DOHH2 (cell line): Measurements from ENCODE around the gene ITGA4.
"Not testable (repeated sequence)": the region's sequence is repeated elsewhere in the genome, so short reads cannot be mapped to it uniquely, and the experiment has no call there.

Source experiments
- H3F3A ChIP-seq: fragments of 200-600 bp; sonication (generic), shearing (Covaris generic); 2 replicates; pipeline ENCODE4 v1.6.0; 2016; ENCODE audit warnings: antibody characterized with exemption, mild to moderate bottlenecking; ENCODE audit not compliant: control insufficient read depth, insufficient read depth
- H3K27ac ChIP-seq: fragments of 200-600 bp; sonication (generic); 2 replicates; pipeline ENCODE4 v1.5.1; 2014; ENCODE audit warnings: low read depth, mild to moderate bottlenecking, low read length, moderate library complexity
- H3K27me3 ChIP-seq: fragments of 200-600 bp; sonication (generic); 2 replicates; pipeline ENCODE4 v1.6.1; 2014; ENCODE audit warnings: mild to moderate bottlenecking, low read length, mixed read lengths; ENCODE audit not compliant: control insufficient read depth
- H3K36me3 ChIP-seq: fragments of 200-600 bp; sonication (generic); 2 replicates; pipeline ENCODE4 v1.6.1; 2014; ENCODE audit warnings: mild to moderate bottlenecking, low read length, moderate library complexity, mixed read lengths; ENCODE audit not compliant: control insufficient read depth
- H3K4me1 ChIP-seq: fragments of 200-600 bp; sonication (generic); 2 replicates; pipeline ENCODE4 v1.6.1; 2014; ENCODE audit warnings: mild to moderate bottlenecking, low read length, mixed read lengths; ENCODE audit not compliant: control insufficient read depth
- H3K4me2 ChIP-seq: fragments of 200-600 bp; sonication (generic); 2 replicates; pipeline ENCODE4 v1.6.0; 2014; ENCODE audit warnings: mild to moderate bottlenecking, low read length, moderate library complexity
- H3K4me3 ChIP-seq: fragments of 200-600 bp; sonication (generic); 2 replicates; pipeline ENCODE4 v1.5.1; 2014; ENCODE audit warnings: mild to moderate bottlenecking, low read length, mixed read lengths
- H3K79me2 ChIP-seq: fragments of 200-600 bp; sonication (generic); 2 replicates; pipeline ENCODE4 v1.6.1; 2014; ENCODE audit warnings: mild to moderate bottlenecking, low read length, mixed read lengths; ENCODE audit not compliant: control insufficient read depth
- H3K9me2 ChIP-seq: fragments of 200-600 bp; sonication (generic); replicated peaks from 2 replicates; pipeline ENCODE4 v1.6.1; 2014; ENCODE audit warnings: mild to moderate bottlenecking, low read length, mixed read lengths; ENCODE audit not compliant: control insufficient read depth
- H3K9me3 ChIP-seq: fragments of 200-600 bp; sonication (generic); 2 replicates; pipeline ENCODE4 v1.6.1; 2014; ENCODE audit warnings: antibody characterized with exemption, low read length, mixed read lengths; ENCODE audit not compliant: control insufficient read depth, insufficient read depth
- H4K20me1 ChIP-seq: fragments of 200-600 bp; sonication (generic); 2 replicates; pipeline ENCODE4 v1.6.0; 2014; ENCODE audit warnings: low read depth, mild to moderate bottlenecking, antibody characterized with exemption, low read length, moderate library complexity; ENCODE audit not compliant: control insufficient read depth, insufficient read depth
- EZH2phosphoT487 ChIP-seq: fragments of 200-600 bp; sonication (generic); IDR thresholded peaks from 2 replicates; pipeline ENCODE4 v1.6.1; 2017; ENCODE audit warnings: borderline replicate concordance, mild to moderate bottlenecking, antibody characterized with exemption, low read length, moderate library complexity, mixed read lengths
- TF ChIP-seq, protein P1 (sequence below): fragments of 200-600 bp; sonication (generic); IDR thresholded peaks from one replicate; pipeline ENCODE4 v1.5.1; 2014; ENCODE audit warnings: antibody characterized with exemption, mild to moderate bottlenecking, low read depth, low read length; ENCODE audit not compliant: poor library complexity, severe bottlenecking

The ITGA4 gene

DNA sequence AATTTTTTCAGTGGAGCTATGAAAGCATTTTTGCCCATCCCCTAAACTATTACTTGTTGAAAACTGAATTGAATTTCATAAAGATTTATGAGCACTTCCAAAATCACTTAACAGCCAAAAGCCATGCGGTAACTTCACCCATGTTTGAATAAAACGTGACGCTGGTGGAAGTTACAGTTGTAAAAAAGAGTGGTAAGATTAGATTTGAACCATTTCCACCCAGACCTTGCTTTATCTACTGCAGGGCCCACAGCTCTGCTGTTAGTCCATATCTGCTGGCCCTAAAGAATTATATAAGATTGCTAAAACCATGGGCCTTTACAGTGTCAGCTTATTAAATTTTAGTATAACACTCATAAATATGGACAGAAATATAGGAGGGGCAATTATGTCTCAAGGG lies 15.5 kb upstream of the ITGA4 start:
- Histone ChIP-seq H3K27me3 (no peaks in the 10 kb centered on the region), H3K9me3 (no peaks in the 10 kb centered on the region), H3K9me2 (no peaks in the 10 kb centered on the region), H4K20me1 (no peaks in the 10 kb centered on the region), H3K4me2 (no peak overlapping the region), H3K4me3 (no peak overlapping the region), H3K79me2 (no peaks in the 10 kb centered on the region), H3K27ac (no peak overlapping the region), H3K36me3 (no peaks in the 10 kb centered on the region), H3K4me1 (peaks cover 27% of the 10 kb centered on the region), H3F3A (no peaks in the 10 kb centered on the region)
- TF ChIP-seq EZH2phosphoT487 = no peak
- TF ChIP-seq, protein P1, sequence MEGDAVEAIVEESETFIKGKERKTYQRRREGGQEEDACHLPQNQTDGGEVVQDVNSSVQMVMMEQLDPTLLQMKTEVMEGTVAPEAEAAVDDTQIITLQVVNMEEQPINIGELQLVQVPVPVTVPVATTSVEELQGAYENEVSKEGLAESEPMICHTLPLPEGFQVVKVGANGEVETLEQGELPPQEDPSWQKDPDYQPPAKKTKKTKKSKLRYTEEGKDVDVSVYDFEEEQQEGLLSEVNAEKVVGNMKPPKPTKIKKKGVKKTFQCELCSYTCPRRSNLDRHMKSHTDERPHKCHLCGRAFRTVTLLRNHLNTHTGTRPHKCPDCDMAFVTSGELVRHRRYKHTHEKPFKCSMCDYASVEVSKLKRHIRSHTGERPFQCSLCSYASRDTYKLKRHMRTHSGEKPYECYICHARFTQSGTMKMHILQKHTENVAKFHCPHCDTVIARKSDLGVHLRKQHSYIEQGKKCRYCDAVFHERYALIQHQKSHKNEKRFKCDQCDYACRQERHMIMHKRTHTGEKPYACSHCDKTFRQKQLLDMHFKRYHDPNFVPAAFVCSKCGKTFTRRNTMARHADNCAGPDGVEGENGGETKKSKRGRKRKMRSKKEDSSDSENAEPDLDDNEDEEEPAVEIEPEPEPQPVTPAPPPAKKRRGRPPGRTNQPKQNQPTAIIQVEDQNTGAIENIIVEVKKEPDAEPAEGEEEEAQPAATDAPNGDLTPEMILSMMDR = no peak

DNA sequence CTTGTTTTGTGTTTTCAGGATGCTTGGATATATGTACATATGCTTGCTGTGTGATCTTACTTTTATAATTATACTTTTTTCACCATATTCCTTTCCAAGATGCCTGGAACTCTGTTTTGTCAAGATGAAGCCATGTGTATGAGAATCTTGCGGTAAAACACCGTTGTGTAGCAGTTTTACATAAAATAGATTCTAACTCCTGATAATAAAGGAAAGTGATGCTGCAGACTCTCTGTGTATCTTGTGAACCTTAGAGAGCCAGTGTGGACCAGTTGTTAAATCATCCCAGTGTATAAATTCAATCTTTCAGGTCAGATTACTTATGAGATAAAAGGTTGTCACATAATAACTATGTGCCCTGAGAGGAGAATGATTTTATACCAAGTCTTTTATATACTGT lies 12.5 kb upstream of the ITGA4 start:
- Histone ChIP-seq H3K4me3 (no peak overlapping the region), H4K20me1 (no peaks in the 10 kb centered on the region), H3F3A (no peaks in the 10 kb centered on the region), H3K79me2 (no peaks in the 10 kb centered on the region), H3K9me2 (no peaks in the 10 kb centered on the region), H3K27me3 (no peaks in the 10 kb centered on the region), H3K9me3 (no peaks in the 10 kb centered on the region), H3K4me2 (no peak overlapping the region), H3K4me1 (peaks cover 11% of the 10 kb centered on the region), H3K36me3 (no peaks in the 10 kb centered on the region), H3K27ac (no peak overlapping the region)
- TF ChIP-seq, protein P1 = no peak
- TF ChIP-seq EZH2phosphoT487 = no peak

DNA sequence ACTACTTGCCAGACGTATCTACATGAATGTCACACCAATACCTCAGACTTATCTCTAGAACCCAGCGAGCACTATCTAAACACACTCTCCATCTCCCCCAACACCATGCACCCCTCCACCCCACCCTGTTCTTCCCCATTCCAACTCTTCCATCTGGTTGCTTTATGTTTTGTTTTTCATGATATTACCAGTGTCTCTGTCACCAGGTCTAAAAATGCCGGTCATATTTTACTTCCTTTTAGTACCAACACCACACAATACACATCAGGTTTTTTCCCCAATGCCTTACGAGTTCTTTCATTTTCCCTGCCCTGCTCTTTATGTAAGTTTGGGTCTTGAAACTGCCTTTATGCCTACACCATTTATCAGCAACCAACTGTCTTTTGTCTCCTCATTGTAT lies 10.2 kb upstream of the ITGA4 start:
- H3K4me1 ChIP-seq = peaks cover 11% of the 10 kb centered on the region
- H3K27ac ChIP-seq = no peak overlapping the region
- no peak overlapping the region for H3K4me2 ChIP-seq

DNA sequence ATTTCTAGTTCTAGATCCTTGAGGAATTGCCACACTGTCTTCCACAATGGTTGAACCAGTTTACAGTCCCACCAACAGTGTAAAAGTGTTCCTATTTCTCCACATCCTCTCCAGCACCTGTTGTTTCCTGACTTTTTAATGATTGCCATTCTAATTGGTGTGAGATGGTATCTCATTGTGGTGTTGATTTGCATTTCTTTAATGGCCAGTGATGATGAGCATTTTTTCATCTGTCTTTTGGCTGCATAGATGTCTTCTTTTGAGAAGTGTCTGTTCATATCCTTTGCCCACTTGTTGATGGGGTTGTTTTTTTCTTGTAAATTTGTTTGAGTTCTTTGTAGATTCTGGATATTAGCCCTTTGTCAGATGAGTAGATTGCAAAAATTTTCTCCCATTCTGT lies 7.9 kb upstream of the ITGA4 start:
- not testable (repeated sequence) for H3F3A ChIP-seq, H3K27me3 ChIP-seq, H3K4me3 ChIP-seq, H4K20me1 ChIP-seq, H3K4me2 ChIP-seq, H3K27ac ChIP-seq, H3K9me3 ChIP-seq, H3K9me2 ChIP-seq, H3K36me3 ChIP-seq, H3K79me2 ChIP-seq, H3K4me1 ChIP-seq

More for the DNA sequence above, 10.2 kb upstream of the ITGA4 start:
- Histone ChIP-seq H3K27me3 (no peaks in the 10 kb centered on the region), H3K9me2 (no peaks in the 10 kb centered on the region), H3K4me3 (no peak overlapping the region), H3K9me3 (no peaks in the 10 kb centered on the region), H4K20me1 (no peaks in the 10 kb centered on the region), H3K79me2 (no peaks in the 10 kb centered on the region), H3K36me3 (no peaks in the 10 kb centered on the region), H3F3A (no peaks in the 10 kb centered on the region)
- TF ChIP-seq EZH2phosphoT487 = no peak
- TF ChIP-seq, protein P1 = no peak
